Activated CD8-positive, alpha-beta memory T cell treated with anti-CD3 and anti-CD28 coated beads, Interleukin-2, amount 50 U/mL, for 4 hours (primary cell): ENCODE data around the gene REC114.
"Not testable (repeated sequence)": the region's sequence is repeated elsewhere in the genome, so short reads cannot be mapped to it uniquely, and the experiment has no call there.

Experiments used
- DNase-seq: peaks from one replicate; pipeline ENCODE4 v3.0.0-alpha.2; 2020

REC114 gene

GRCh38 chr15:73442968-73443367 lies at the start of gene REC114:
REC114 (plus strand) TSS chr15:73443164; CDS start chr15:73443186, 22 bp downstream.
- no peak for DNase-seq

GRCh38 chr15:73393336-73393735 lies 49.6 kb upstream of the REC114 start:
- no peak for DNase-seq

DNA sequence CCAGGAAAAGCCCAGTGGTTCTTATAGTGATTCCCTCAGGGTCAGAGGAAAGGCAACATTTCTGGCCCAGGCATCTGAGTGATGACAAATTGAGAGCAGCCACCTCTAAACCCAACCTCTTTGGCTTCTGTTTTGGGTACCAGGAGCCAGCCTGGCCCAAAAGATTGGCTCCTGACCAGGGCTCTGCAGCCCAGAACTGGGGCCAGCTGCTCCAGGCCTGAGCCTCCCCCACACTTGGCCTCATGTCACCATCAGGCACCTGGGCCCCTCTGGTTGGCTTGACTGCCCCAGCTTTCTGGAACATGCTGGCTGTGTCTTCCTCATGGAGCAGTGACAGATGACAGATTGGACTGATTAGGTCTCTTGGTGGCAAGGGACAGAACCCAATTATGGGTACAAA lies 48.2 kb upstream of the REC114 start:
- no peak for DNase-seq

DNA sequence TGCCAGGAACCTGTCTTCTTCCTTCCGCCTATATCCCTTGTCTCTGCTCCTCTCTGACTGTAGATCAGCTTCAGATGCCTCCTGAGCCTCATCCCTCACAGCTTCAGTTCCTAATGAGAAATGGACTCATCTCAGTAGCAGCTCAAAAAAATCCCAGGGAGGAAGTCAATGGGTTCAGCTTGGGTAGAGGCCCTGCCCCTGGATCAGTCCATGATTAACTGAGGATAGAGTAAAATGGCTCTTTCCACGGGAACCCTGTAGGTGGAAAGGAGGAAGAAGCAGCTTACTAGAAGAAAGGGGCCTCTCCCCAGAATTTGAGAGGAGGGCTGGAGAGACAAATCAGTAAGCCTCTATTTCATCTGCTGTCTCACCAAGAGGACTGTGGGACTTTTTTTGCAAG lies 47.3 kb upstream of the REC114 start:
- DNase-seq = no peak

DNA sequence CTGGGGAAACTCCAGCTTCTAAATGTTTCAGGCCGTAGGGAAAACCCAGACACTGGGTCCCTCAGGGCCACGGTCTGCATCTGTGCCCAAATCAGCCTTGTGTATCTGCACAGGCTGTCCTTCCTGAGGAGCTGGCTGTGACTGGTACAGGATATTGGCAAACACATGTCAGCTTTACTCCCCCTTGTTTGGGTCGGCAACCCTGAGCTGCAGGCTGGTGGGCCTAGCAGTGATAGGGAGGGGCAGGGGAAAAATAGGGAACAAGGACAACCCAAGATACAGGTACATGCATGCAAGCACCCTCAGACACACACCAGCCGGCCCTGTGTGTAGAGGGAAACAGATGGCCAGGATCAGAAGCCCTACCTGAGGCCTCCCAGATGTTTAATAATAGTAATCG lies 45.5 kb upstream of the REC114 start:
- DNase-seq = no peak

- no peak for DNase-seq
These were observed 44.1 kb upstream of the REC114 start for GRCh38 chr15:73398861-73399260.

GRCh38 chr15:73400222-73400621 lies 42.7 kb upstream of the REC114 start:
- not testable (repeated sequence) for DNase-seq

GRCh38 chr15:73403171-73403570 lies 39.8 kb upstream of the REC114 start:
- DNase-seq = no peak

DNA sequence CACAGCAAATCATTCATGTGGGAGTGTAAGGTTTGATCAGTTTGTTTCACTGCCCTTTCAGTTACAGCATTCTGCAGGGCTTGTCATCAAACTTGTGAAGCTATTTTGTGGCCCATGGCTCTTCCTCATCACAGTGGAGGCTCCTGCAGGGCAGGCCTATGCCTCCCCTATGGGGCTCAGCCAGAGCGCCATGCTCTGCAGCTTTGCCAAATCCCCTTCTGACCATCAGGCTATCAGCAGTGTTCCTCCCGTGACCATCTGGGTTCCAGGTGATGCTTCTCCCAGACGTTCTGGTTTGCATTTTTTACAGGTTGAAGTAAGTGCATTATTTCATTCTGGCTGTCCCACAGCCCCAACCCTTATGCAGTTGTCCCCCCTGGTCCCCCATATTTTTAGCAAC lies 28.1 kb upstream of the REC114 start:
- DNase-seq = no peak

DNA sequence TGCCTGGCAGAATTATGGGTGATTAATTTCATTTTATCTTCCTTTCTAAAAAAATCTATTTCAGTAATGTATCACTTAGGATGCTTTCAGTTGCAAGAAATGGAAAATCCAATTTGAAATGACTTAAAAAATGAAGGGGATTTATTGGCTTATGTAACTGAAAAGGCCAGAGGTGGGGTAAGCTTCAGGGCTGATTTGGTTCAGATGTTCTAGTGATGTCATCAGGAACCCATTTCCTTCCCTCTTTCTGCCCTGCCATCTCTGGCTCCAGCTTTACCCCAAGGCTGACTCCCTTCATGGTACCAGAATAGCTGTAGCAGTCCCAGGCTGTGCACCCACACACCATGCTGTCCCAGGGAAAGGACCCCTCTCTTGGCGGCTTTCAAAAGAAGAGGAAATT lies 18.5 kb upstream of the REC114 start:
- no peak for DNase-seq

DNA sequence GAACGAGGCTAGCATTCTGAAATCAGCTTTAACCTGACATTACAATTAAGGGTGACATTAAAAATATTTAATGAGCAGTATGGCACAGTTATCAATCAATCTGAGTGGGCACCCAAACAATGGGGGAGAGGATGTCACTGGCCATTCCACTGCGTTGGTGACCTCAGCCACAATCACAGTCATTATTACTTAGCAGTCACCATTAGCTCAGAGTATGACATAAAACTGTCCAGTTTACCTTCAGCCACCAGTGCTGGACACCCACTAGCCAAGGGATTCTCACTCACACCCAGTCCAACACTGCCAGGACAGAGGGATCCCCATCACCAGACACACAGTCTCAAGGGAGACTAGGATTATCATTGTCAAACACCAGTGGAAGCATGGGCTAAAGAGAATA lies 17.5 kb upstream of the REC114 start:
- DNase-seq = no peak

DNA sequence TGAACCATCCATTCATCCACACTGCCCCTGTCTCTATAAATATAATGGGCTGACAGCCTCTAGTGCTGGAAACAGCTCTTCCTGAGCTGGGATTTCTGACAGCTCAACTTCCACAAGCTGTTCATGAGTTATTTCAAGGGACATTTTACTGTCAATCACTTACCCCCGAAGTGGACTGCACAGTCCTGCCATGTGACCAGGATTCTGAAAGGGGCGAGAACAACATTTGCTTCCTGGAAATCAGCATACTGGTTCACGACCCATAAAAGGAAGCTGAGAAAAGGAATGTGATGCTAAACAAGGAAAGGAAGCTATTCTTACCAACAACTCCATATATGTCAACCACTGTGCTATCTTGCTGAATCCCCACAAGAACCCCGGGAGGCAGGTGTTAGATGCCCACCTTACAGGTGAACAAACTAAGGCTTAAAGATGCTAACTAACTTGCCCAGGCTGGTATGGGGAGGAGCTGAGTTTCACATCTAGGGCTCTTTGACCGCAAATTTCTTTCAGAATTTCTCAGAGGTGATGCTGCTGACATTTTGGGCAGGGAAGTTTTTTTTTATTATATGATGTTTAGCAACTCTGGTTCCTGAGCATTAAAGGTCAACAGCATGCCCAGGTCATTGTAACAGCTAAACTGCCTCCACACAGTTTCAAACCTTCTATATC lies 16.5 kb upstream of the REC114 start:
- DNase-seq = no peak

DNA sequence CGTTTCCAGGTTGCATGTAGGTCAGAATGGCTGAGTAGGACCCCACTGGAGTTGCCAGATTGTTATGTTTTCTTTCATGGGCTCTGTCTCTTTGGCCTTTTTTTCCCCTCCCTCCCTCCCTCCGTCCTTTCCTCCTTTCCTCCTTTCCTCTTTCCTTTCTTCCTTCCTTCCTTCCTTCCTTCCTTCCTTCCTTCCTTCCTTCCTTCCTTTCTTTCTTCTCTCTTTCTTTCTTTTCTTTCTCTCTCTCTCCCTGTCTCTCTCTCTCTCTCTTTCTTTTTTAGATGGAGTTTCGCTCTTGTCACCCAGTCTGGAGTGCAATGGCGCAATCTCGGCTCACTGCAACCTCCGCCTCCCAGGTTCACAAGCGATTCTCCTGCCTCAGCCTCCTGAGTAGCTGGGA lies 11.6 kb upstream of the REC114 start:
- DNase-seq = not testable (repeated sequence)

- no peak for DNase-seq
These were observed 9.1 kb upstream of the REC114 start for GRCh38 chr15:73433873-73434272.

- no peak for DNase-seq
These were observed 6.4 kb upstream of the REC114 start for GRCh38 chr15:73436613-73437012.

DNA sequence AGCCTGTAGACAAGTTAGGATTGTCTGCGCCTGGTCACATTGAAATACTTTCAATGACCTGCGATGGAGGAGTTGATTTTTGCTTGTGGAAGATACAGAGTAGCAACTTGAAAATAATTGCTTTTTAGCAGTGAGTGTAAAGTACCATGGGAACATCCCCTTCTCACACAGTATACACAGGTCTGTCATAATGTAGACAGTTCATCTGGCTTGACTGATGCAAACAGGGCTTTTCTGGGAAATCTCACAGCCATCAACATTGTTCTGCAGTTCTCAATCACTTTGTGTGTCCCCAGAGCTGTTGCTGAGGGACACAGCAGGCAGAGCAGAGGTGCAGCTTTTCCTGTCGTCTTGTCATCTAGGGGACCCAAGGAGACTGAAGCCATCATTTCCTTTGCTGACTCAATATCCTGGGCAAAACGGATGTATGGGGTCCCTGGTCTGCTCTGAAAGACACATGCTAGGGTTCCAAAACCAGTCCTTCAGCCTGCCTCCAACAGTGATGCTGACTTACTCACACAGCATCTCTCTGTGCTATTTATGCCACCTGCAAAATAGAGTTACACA lies 5.3 kb upstream of the REC114 start:
- no peak for DNase-seq

DNA sequence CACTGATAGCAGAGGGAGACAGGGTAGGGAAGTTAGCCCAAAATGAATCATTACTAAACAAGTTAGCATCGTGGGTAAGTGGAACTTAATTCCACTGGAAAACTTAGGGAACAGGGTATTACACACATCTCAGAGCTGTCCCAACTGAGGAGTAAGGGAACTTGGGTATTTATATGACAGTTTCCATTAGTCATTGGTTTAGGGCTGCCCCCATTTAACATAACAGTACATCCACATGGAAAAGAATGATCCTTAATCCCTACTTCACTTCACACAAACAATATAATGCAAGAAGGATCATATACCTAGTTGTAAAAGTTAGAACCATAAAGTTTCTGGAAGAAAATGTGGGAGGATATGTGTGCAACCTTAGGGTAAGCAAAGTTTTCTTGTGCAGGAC lies 4.3 kb upstream of the REC114 start:
- DNase-seq = no peak

- no peak for DNase-seq
These were observed 2.4 kb upstream of the REC114 start for GRCh38 chr15:73440571-73440970.

GRCh38 chr15:73442421-73442820 lies 543 bp upstream of the REC114 start:
- no peak for DNase-seq

- DNase-seq = not testable (repeated sequence)
These were observed 4.5 kb downstream of the REC114 start for GRCh38 chr15:73447471-73447870.

- not testable (repeated sequence) for DNase-seq
These were observed 5.3 kb downstream of the REC114 start for GRCh38 chr15:73448158-73448758.

- not testable (repeated sequence) for DNase-seq
These were observed 7.0 kb downstream of the REC114 start for GRCh38 chr15:73449980-73450379.

GRCh38 chr15:73454096-73454495 lies 11.1 kb downstream of the REC114 start:
- no peak for DNase-seq

GRCh38 chr15:73455876-73456275 lies 12.9 kb downstream of the REC114 start:
- no peak for DNase-seq

DNA sequence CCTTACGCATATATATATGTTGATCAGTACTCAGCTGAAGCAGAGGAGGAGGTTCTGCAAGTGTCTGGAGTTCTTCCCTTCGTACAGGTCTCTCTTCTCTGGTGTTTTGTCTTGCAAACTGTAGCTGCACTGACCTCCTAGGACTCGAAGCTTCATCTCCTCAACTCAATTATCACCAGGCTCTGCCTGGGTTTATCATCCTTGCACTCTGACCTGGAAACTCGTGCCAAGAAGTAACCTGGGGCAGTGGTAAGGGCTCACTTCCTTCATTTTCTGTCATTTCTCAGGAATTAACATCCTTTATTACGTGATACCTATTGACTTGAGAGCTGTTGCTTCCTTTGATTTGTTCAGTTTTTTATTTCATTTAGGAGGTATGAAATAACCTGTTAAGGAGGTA lies 14.4 kb downstream of the REC114 start:
- DNase-seq = no peak
